ENCODE measurements around the gene GINM1. TPM values are rescaled to one million over a fixed set of nuclear protein-coding genes. Genes with fewer than 3 reads are reported as not detected.

GINM1 gene
- total RNA-seq, 1 donor from 2014 or later, result 50.8 TPM

DNA sequence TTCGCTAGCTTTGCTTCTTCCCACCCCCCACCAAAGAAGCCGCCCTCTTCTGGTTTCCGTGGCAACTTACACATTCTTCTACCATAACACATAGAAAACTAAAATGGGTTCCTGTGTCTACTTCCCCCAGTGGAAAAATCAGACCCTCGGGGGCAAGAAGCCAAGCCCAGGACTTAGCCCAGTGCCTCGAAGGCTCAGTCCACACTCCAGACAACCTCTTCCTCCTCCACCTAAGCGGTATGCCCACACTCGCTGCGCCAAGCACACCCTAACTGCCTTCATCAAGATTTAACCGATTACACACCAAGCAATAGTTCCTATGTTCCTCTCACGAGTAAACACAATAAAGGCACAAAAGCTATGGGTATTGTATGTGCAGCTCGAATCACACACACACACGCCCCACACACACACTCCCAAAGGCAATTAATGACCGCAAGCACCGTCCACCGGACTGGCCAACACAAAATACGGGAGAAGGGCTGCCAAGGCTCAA is 20.9 kb upstream of the GINM1 start:
- ATAC-seq (peak; percentile 43), DNase-seq (peak; percentile 64)
- intact Hi-C loops (cut with DNase I), result no loop called here
- no peaks in the 10 kb centered on the region for H3K9me3 ChIP-seq
- peak overlapping the region; percentile 65 for H3K4me3 ChIP-seq
- H3K27me3 ChIP-seq, result no peaks in the 10 kb centered on the region
- H3K36me3 ChIP-seq, result peaks cover 7% of the 10 kb centered on the region
- peak overlapping the region; percentile 99 for H3K27ac ChIP-seq
- TF ChIP-seq, protein P1, sequence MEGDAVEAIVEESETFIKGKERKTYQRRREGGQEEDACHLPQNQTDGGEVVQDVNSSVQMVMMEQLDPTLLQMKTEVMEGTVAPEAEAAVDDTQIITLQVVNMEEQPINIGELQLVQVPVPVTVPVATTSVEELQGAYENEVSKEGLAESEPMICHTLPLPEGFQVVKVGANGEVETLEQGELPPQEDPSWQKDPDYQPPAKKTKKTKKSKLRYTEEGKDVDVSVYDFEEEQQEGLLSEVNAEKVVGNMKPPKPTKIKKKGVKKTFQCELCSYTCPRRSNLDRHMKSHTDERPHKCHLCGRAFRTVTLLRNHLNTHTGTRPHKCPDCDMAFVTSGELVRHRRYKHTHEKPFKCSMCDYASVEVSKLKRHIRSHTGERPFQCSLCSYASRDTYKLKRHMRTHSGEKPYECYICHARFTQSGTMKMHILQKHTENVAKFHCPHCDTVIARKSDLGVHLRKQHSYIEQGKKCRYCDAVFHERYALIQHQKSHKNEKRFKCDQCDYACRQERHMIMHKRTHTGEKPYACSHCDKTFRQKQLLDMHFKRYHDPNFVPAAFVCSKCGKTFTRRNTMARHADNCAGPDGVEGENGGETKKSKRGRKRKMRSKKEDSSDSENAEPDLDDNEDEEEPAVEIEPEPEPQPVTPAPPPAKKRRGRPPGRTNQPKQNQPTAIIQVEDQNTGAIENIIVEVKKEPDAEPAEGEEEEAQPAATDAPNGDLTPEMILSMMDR (IDR thresholded peaks at IDR 0.05), result no peak
- H3K4me1 ChIP-seq, result peaks cover 14% of the 10 kb centered on the region

DNA sequence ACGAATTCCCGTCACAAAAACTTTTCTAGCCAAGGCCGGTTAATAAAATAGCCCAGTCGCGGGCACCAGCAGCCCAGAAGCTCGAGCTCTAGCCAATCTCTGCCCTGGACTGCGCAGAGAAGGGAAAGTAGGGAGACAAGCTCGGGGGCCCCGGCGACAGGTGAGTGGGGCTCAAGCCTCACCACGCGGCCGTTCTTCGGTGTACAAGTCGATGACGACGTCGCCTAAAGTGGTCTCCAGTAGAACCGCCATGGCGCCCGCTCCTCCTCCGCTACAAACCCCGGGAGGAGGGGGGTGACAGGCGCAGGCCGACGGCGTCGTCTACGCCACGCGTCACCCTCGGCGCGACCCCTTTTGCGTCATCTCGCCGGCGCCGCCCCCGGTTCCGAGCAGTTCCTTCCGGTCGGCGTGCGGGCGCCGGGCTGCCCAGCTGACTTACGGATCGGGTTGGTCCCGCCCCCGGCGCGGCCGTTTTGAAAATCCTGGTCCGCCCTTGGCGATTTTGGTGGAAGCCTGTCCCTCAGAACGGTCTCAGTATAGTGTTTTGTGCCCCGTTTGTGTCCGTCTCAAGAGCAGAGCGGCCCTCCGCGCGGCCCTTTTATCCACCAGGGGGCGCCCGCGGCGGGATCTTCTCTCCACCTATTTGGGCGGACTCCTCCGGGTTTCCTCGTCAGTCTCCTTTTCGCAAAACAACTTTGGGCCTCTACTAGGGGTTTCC is 20.3 kb upstream of the GINM1 start, which contains the start of gene PPIL4:
Gene PPIL4 (minus strand): TSS at position 290 of the 718 bp plus-strand sequence. CDS start 38 bp downstream, at position 252.
- Histone ChIP-seq H3K27ac (peak within 1 kb of the TSS; percentile 99), H3K36me3 (peaks cover under 1% of the 10 kb centered on the region), H3K4me1 (peaks cover 14% of the 10 kb centered on the region), H3K9me3 (no peaks in the 10 kb centered on the region), H3K27me3 (no peaks in the 10 kb centered on the region), H3K4me3 (peak within 1 kb of the TSS; percentile 65)
- TF ChIP-seq, protein P1 (IDR thresholded peaks at IDR 0.05), result peak; percentile 80
- peak; percentile 99 for ATAC-seq
- intact Hi-C loops (cut with DNase I), result no loop called here
- peak; percentile 99 for DNase-seq

DNA sequence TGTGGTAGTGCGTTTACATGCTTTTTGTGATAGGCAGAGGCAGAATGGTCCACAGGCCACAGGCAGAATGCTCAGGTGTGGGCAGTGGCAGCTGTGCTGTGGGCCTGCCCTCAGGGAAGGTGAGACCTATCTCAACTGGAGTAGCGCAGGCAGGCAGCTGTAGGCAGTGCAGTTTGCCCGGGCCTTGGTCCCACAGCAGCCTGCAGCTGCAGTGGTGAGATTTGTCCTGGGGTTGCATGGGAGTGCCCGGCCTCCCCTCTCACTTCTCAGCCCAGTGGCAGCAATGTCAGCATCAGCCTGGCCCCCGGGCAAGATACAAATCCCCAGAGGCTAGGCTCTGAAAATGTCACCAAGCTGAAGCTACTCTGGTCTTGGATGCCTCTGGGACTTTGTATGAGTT is 14.3 kb upstream of the GINM1 start:
- no peak overlapping the region for H3K4me3 ChIP-seq
- no peak overlapping the region for H3K27ac ChIP-seq
- H3K9me3 ChIP-seq, result no peaks in the 10 kb centered on the region
- H3K27me3 ChIP-seq, result peaks cover 5% of the 10 kb centered on the region
- H3K4me1 ChIP-seq, result no peaks in the 10 kb centered on the region
- TF ChIP-seq, protein P1 (IDR thresholded peaks at IDR 0.05), result no peak
- DNase-seq, result no peak
- no peak for ATAC-seq
- H3K36me3 ChIP-seq, result no peaks in the 10 kb centered on the region
- intact Hi-C loops (cut with DNase I), result no loop called here

DNA sequence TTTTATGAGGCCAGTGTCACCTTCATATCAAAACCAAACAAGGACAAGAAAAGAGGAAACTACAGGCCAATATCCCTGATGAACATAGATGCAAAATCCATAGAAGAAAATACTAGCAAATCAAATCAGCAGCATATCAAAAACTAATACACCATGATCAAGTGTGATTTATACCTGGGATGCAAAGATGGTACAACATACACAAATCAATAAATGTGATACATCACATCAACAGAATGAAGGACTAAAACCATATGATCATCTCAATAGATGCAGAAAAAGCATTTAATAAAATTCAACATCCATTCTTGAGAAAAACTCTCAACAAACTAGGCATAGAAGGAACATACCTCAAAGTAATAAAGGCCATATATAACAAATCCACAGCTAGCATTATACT is 8.1 kb upstream of the GINM1 start:
- H3K9me3 ChIP-seq, result no peaks in the 10 kb centered on the region
- no peaks in the 10 kb centered on the region for H3K4me1 ChIP-seq
- intact Hi-C loops (cut with DNase I), result no loop called here
- H3K27me3 ChIP-seq, result peaks cover 5% of the 10 kb centered on the region
- ATAC-seq (no peak), DNase-seq (no peak)
- H3K4me3 ChIP-seq, result no peak overlapping the region
- no peaks in the 10 kb centered on the region for H3K36me3 ChIP-seq
- no peak overlapping the region for H3K27ac ChIP-seq
- TF ChIP-seq, protein P1 (IDR thresholded peaks at IDR 0.05), result no peak

GRCh38 chr6:149559389-149559788 is 6.8 kb upstream of the GINM1 start:
- H3K4me3 ChIP-seq, result no peak overlapping the region
- ATAC-seq (no peak), DNase-seq (no peak)
- intact Hi-C loops (cut with DNase I), result no loop called here
- H3K27ac ChIP-seq, result no peak overlapping the region
- H3K36me3 ChIP-seq, result no peaks in the 10 kb centered on the region
- TF ChIP-seq, protein P1 (IDR thresholded peaks at IDR 0.05), result no peak
- H3K27me3 ChIP-seq, result no peaks in the 10 kb centered on the region
- H3K9me3 ChIP-seq, result no peaks in the 10 kb centered on the region
- H3K4me1 ChIP-seq, result no peaks in the 10 kb centered on the region

Measured in upper lobe of right lung (tissue), 1 donor.